WERI-Rb-1 (cell line): ENCODE results near the gene CYBA.

ENCODE experiments used
- DNase-seq: peaks from one replicate; pipeline ENCODE4 v3.0.0-alpha.2; 2020
- H3K27ac ChIP-seq: fragments of 250-450 bp; sonication (Bioruptor Pico); 2 replicates; pipeline ENCODE4 v1.5.1; 2020; ENCODE audit warnings: mild to moderate bottlenecking, moderate library complexity
- H3K27me3 ChIP-seq: fragments of 250-450 bp; sonication (Bioruptor Pico); 2 replicates; pipeline ENCODE4 v1.5.1; 2021; ENCODE audit warnings: mild to moderate bottlenecking, low read depth, moderate library complexity; ENCODE audit not compliant: insufficient read depth, severe bottlenecking
- H3K36me3 ChIP-seq: fragments of 250-450 bp; sonication (Bioruptor Pico); 2 replicates; pipeline ENCODE4 v1.5.1; 2020; ENCODE audit warnings: mild to moderate bottlenecking, moderate library complexity
- H3K4me3 ChIP-seq: 2 replicates; pipeline ENCODE4 v1.5.1; 2011; ENCODE audit warnings: low read depth, mild to moderate bottlenecking, control low read depth, low read length
- H3K9me3 ChIP-seq: fragments of 250-450 bp; sonication (Bioruptor Pico); 2 replicates; pipeline ENCODE4 v1.5.1; 2021; ENCODE audit warnings: mild to moderate bottlenecking, moderate library complexity; ENCODE audit not compliant: severe bottlenecking
- TF ChIP-seq, protein P1 (sequence below): IDR thresholded peaks from 2 replicates; pipeline ENCODE4 v1.5.1; 2011; ENCODE audit warnings: low read depth, mild to moderate bottlenecking, control low read depth, inconsistent platforms, low read length

Gene CYBA

DNA sequence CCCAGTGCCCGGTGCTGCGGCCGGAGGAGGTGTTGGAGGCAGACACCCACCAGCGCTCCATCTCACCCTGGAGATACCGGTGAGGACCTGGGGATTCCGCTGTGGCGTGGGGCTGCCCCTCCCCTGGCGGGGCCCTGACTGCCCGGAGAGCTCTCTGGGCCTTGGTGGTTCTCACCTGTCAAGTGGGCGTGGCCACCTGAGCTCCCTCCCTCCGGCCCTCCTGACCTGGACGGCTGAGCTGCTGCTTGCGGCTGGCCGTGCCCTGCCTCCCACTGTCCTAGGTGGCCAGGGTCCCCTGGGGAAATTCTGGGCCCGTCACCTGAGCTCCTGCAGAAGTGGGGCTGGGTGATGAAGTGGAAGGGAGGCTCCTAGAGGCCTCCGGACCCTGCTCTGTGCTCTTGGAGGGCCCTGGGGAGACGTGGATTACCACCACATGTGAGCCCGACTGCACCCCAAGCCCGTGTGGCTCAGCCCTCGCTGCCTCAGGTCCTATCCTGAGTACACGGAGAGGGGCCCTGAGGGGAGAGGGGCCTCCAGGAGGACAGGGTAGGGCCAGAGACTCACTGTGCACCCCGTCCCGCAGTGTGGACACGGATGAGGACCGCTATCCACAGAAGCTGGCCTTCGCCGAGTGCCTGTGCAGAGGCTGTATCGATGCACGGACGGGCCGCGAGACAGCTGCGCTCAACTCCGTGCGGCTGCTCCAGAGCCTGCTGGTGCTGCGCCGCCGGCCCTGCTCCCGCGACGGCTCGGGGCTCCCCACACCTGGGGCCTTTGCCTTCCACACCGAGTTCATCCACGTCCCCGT lies 11.4 kb downstream of the CYBA start:
- no peaks in the 10 kb centered on the region for H3K9me3 ChIP-seq
- no peak overlapping the region for H3K4me3 ChIP-seq
- H3K36me3 ChIP-seq, result no peaks in the 10 kb centered on the region
- H3K27me3 ChIP-seq, result no peaks in the 10 kb centered on the region
- TF ChIP-seq, protein P1, sequence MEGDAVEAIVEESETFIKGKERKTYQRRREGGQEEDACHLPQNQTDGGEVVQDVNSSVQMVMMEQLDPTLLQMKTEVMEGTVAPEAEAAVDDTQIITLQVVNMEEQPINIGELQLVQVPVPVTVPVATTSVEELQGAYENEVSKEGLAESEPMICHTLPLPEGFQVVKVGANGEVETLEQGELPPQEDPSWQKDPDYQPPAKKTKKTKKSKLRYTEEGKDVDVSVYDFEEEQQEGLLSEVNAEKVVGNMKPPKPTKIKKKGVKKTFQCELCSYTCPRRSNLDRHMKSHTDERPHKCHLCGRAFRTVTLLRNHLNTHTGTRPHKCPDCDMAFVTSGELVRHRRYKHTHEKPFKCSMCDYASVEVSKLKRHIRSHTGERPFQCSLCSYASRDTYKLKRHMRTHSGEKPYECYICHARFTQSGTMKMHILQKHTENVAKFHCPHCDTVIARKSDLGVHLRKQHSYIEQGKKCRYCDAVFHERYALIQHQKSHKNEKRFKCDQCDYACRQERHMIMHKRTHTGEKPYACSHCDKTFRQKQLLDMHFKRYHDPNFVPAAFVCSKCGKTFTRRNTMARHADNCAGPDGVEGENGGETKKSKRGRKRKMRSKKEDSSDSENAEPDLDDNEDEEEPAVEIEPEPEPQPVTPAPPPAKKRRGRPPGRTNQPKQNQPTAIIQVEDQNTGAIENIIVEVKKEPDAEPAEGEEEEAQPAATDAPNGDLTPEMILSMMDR, result no peak
- no peak overlapping the region for H3K27ac ChIP-seq
- no peak for DNase-seq

DNA sequence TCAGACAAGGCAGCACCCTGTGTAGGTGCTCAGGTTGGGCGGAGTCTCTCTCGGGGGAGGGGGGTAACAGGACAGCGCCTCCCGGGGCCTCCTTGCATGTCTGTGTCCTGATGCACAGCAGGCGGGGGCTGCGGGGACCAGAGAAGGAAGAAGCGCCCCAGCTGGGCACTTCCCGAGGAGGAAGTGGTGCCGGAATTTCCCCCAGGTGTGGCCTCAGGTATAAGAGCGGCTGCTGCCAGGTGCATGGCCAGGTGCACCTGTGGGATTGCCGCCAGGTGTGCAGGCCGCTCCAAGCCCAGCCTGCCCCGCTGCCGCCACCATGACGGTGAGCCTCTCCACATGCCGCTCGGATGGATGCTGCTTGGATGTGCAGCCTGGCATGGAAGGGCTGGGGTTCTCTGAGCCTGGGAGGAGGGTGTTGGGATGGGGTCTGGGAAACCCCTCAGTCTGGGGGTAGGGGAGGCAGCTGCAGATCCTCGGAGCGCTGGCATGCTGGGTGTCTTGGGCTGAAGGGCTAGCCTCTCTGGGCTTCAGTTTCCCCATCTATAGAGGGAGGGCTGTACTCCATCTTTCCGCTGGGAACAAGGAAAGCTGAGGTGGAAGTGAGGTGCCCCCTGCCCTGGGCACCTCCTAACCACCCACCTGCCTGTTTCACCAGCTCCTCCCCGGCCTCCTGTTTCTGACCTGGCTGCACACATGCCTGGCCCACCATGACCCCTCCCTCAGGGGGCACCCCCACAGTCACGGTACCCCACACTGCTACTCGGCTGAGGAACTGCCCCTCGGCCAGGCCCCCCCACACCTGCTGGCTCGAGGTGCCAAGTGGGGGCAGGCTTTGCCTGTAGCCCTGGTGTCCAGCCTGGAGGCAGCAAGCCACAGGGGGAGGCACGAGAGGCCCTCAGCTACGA lies 12.3 kb downstream of the CYBA start, which contains the start of gene IL17C:
Gene IL17C, plus strand, starts transcription at position 250 of the 908 bp plus-strand sequence. Its CDS starts 70 bp downstream, at position 320.
- H3K9me3 ChIP-seq, result no peaks in the 10 kb centered on the region

DNA sequence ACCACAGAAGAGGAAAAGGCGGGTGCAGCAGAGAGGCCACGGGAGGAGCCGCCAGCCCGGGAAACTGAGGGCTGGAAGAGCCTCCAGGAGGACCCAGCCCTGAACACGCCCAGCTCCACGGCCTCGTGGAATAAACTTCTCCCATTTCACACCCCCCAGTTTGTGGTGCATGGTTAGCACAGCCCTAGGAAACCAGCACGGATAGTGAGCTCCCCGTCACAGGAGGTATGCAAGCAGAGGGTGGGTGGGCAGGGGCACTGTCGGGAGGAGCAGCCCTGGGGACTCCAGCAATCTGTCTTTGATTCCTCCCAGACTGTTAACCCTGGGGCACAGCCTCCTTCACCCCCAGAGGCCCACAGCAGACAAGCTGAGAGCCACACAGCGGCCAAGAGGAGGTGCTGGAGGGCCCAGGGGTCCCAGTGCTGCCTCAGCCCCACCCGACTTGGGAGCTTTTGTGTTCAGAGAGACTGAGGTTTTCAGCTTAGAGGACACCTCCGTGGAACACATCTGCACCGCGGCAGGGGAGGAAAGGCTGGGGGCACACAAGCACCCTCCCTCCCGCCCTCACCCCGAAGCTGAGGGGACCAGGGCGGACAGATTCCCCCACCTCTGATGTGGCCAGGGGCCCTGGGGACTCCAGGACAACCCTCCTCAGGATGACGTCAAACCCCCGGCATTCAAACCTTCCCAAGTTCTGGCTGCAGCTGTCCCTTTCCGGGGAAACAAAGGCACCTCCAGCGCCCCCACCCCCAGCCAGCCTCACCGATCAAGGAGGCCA lies 14.2 kb downstream of the CYBA start:
- H3K27ac ChIP-seq, result no peak overlapping the region
- TF ChIP-seq, protein P1, result no peak
- H3K4me3 ChIP-seq, result no peak overlapping the region
- no peaks in the 10 kb centered on the region for H3K27me3 ChIP-seq
- H3K36me3 ChIP-seq, result peaks cover 6% of the 10 kb centered on the region; the same call in 1 of the 2 replicates
- no peak for DNase-seq
- H3K9me3 ChIP-seq, result no peaks in the 10 kb centered on the region

More for the DNA sequence above, 12.3 kb downstream of the CYBA start, which contains the start of gene IL17C:
- H3K27ac ChIP-seq, result no peak within 1 kb of the TSS
- H3K4me3 ChIP-seq, result no peak within 1 kb of the TSS
- TF ChIP-seq, protein P1, result no peak
- DNase-seq, result no peak
- H3K36me3 ChIP-seq, result no peaks in the 10 kb centered on the region
- H3K27me3 ChIP-seq, result no peaks in the 10 kb centered on the region

DNA sequence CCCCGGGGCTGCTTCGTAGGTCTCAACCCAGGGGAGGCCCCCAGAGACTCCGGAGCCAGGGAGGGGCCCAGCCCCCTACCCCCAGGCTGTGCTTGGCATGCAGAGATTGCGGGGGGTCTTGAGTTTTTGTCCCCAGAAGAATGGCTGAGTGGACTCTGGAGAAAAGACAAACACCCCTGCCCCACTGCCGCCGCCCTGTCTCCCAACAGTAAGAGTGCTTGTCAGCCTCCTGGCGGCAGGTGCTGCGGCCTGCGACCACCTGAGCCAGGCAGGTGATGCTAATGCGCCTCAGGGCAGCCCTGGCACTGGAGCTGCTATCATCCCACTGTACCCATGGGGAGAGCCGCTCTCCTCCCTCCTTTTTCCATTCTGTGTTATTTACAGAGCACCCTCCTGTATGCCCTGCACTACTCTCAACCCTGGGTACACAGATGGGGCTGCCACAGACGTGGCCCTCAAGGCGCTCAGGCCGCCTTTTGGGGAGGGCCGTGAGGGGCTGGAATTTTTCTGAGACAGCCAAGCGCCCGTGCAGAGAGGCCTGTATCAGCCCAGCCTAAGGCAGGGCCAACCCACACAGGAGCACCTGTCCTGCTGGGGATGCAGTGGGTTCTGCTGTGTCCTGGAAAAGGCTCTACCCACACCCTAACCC lies 15.1 kb downstream of the CYBA start:
- no peak overlapping the region for H3K27ac ChIP-seq
- H3K4me3 ChIP-seq, result no peak overlapping the region
- peaks cover 8% of the 10 kb centered on the region for H3K36me3 ChIP-seq
- no peak for DNase-seq
- TF ChIP-seq, protein P1, result no peak
- no peaks in the 10 kb centered on the region for H3K9me3 ChIP-seq
- H3K27me3 ChIP-seq, result no peaks in the 10 kb centered on the region
